Posterior vena cava (tissue), 2 donors: ENCODE results near the gene CDR2. TPM values are rescaled to one million over a fixed set of nuclear protein-coding genes. Genes with fewer than 3 reads are reported as not detected.
"Not testable (repeated sequence)": the region's sequence is repeated elsewhere in the genome, so short reads cannot be mapped to it uniquely, and the experiment has no call there.

Source experiments
- DNase-seq: peaks from one replicate; pipeline ENCODE4 v3.0.0-alpha.2; 2020; ENCODE audit warnings: low spot score
- intact Hi-C, 2 donors: fragments of 100-400 bp; cut with DNase I; formaldehyde crosslinking; loops; one replicate each; pipeline versions ENCODE4 v1.14.1 to v1.14.2; 2022 to 2023
- total RNA-seq, 2 donors: library from RNA; stranded (reverse); fragmentation: NEBNext Ultra II Directional; extraction: Animal tissue kit (Norgen Biotek cat#: 25700); gene quantifications; one replicate each; pipeline ENCODE4 v1.2.1, GENCODE V29; 2021
- donor health status: DM: yes; HTN: yes; CAD: no.
- donor health status: DM: yes; HTN: yes; CAD: no.

Gene CDR2
- total RNA-seq, 2 donors from 2014 or later, result 28.9 to 40.0 TPM

GRCh38 chr16:22356930-22357634 lies 17.3 kb downstream of the CDR2 start:
- DNase-seq, result no peak
- intact Hi-C loops, result no loop called here

DNA sequence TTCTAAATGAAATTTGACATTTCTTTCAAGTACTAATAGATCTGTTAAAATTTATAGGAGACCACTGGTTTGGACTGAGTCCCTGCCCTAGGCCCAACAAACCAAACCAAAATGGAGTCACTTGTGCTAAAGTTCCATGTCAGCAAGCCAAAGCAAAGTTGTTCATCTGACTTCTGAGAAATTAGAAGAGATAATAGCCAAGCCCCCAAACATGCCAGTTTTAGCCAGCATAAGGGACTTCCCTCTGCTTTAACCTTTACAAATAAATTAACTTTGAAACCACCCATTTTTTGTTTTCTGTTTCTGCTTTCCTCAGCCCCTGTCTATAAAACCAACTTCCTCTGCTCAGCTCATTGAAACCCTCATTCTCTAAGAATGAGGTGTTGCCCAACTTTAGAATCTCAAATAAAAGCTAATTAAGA lies 18.9 kb downstream of the CDR2 start:
- intact Hi-C loops, result no loop called here
- no peak for DNase-seq

- no peak for DNase-seq
- intact Hi-C loops, result no loop called here
Observed at GRCh38 chr16:22353933-22354541, 20.4 kb downstream of the CDR2 start.

GRCh38 chr16:22353191-22353919 lies 21.1 kb downstream of the CDR2 start:
- DNase-seq, result no peak

GRCh38 chr16:22352723-22353122 lies 21.7 kb downstream of the CDR2 start:
- DNase-seq, result no peak
- intact Hi-C loops, result no loop called here

More at GRCh38 chr16:22353191-22353919, 21.1 kb downstream of the CDR2 start:
- intact Hi-C loops, result no loop called here

DNA sequence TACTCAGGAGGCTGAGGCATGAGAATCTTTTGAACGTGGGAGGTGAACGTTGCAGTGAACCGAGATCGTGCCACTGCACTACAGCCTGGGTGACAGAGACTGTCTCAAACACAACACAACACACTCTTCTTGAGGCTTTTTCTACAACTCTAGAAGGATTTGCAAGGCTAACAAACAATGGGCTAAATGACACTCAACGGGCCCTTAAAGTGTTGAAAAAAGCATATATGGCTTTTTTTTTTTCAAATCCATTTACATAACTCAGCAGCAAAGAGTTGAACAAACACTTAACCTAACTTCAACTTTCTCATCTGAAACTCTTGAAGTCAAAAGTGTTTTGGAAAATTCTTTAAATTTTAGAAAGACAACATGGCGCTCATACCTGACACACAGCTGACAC lies 22.3 kb downstream of the CDR2 start:
- intact Hi-C loops, result no loop called here
- no peak for DNase-seq

DNA sequence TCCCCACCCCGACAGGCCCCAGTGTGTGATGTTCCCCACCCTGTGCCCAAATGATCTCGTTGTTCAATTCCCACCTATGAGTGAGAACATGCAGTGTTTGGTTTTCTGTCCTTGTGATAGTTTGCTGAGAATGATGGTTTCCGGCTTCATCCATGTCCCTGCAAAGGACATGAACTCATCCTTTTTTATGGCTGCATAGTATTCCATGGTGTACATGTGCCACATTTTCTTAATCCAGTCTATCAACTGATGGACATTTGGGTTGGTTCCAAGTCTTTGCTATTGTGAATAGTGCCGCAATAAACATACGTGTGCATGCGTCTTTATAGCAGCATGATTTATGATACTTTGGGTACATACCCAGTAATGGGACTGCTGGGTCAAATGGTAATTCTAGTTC lies 23.4 kb downstream of the CDR2 start:
- intact Hi-C loops, DNase-seq: not testable (repeated sequence)

GRCh38 chr16:22348291-22348690 lies 26.1 kb downstream of the CDR2 start:
- no peak for DNase-seq
- intact Hi-C loops, result loop anchor here in 1 of 2 donors (2.0 kb wide), 1 partner anchor 47 kb away; no protein-coding TSS in a partner anchor

GRCh38 chr16:22347100-22347820 lies 27.2 kb downstream of the CDR2 start:
- no peak for DNase-seq
- intact Hi-C loops, result no loop called here

- intact Hi-C loops, result no loop called here
Observed at GRCh38 chr16:22346483-22346882, 27.9 kb downstream of the CDR2 start.

GRCh38 chr16:22342082-22342481 lies 32.3 kb downstream of the CDR2 start:
- intact Hi-C loops, result no loop called here
- DNase-seq, result no peak

More at GRCh38 chr16:22346483-22346882, 27.9 kb downstream of the CDR2 start:
- DNase-seq, result no peak

DNA sequence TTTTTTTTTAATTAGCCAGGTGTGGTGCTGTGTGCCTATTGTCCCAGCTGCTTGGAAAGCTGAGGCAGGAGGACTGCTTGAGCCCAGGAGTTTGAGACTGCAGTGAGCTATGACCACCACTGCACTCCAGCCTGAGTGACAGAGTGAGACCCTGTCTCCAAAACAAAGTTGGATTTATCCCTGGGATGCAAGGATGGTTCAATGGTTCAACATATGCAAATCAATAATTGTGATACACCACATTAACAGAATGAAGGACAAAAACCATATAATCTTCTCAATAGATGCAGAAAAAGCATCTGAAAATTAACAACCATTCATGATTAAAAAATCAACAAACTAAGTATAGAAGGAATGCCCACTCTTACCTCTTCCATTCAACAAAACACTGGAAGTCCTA lies 33.5 kb downstream of the CDR2 start:
- DNase-seq, result no peak
- intact Hi-C loops, result no loop called here

- DNase-seq, result no peak
- intact Hi-C loops, result no loop called here
Observed at GRCh38 chr16:22337849-22338635, 36.4 kb downstream of the CDR2 start.

- intact Hi-C loops, result no loop called here
- no peak for DNase-seq
Observed at GRCh38 chr16:22337045-22337444, 37.4 kb downstream of the CDR2 start.

DNA sequence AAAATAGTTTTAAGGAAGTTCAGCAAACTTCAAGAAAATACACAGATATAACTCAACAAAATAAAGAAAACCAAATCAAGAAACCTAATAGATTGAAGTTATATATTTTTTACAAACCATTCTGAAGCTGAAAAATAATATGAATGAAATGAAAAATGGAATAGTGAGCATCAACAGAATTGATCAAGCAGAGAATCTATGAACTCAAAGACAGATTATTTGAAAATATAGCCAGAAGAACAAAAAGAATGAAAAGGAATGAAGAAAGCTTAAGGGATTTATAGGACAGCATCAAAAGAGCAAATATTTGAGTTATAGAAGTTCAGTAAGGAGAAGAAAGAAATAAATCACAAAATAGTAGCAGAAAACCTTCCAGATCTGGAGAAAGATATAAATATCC lies 37.8 kb downstream of the CDR2 start:
- intact Hi-C loops, result no loop called here
- DNase-seq, result no peak

DNA sequence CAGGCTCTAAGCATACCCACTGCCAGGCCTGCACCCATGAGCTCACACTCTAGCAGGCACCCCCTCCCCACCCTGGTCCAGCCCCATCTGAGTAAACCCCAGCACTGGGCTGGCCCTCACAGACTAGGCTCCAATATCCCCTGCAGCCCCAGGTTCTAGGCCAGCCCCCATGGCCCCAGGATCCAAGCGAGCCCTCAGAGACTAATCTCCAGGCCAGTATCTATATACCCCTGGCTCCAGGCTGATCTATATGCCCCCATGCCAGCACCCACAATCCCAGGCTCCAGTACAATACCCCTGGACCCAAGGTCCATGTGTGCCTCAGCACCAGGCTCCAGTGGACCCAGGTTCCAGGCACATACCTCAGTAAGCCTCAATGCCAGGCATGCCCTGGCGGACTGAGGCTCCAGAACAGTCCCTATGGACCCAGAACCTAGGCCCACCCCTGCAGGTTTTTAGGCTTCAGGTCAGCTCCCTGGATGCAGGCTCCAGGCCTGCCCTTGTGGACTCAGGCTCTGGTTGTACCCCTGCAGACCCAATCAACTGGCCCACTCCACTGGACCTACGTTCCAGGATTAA lies 38.7 kb downstream of the CDR2 start:
- intact Hi-C loops, result no loop called here
- no peak for DNase-seq

DNA sequence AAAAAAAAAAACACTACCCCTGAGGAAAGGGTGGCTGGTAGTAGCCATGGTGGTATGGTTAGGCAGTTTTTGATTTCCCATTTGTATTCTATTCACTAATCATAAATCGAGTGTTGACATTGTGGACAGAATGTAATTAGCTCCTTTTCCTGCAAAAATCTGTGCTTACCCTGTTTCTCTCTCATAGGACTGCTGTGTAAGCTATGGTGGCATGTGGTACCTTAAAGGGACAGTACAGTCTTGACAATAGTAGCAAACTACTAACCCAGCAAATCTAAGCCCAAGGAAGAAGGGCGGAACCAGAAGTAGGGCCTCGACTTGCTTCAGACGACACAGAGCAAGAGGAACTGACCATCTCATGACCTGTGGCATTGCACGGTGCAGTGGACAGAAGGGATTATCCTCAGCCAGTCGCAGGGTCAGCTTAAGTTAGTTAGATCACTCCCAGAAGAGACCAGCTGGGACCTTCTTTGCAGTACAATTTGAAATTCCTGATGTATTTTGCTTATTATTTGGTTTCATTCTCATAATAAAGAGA lies 40.9 kb downstream of the CDR2 start:
- intact Hi-C loops, result no loop called here
- DNase-seq, result no peak

GRCh38 chr16:22330326-22330725 lies 44.1 kb downstream of the CDR2 start:
- no peak for DNase-seq
- intact Hi-C loops, result no loop called here
